Measurements from ENCODE around the gene NUP214. TPM values are rescaled to one million over a fixed set of nuclear protein-coding genes. Genes with fewer than 3 reads are reported as not detected.

NUP214 gene
- total RNA-seq = 10 to 100 TPM; 17.4 to 45.4 (median 31.1) TPM

DNA sequence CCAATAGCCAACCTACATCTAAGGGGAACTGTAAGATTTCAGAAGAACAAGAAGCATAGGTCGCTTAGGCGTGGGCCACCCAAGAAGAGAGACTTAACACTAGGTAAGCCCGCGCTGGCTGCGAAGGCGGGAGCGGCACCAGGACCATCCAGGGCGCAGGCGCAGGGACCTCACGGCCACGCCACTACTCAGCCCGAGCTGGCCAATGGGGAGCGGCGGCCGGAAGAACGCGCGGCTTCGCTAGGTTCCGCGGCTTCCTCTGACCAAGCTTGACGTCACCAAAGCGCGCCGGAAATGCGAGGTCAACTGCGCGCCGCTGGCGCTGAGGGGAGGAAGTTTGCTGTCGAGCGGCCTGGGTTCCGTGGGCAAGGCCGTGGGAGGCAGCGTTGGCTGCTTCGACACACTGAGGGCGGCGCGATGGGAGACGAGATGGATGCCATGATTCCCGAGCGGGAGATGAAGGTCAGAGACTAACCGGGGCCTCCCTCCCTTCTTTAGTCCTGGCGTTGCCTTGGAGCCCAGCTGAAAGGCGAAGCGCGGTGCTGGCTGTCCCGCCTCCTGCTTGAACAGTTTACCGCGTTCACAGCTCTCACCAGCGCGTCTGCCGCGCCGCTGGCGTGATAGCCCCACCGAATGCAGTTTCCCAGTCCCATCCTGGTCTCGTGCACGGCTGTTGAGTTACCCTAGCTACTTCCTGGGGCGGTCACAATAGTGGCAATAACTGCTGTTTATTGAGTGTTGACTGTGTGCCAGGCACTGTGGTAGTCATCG is at the start of gene NUP214:
NUP214 (plus strand) TSS at position 299 of the 771 bp plus-strand sequence; CDS start at position 418, 119 bp downstream.
- TF ChIP-seq, protein P1, sequence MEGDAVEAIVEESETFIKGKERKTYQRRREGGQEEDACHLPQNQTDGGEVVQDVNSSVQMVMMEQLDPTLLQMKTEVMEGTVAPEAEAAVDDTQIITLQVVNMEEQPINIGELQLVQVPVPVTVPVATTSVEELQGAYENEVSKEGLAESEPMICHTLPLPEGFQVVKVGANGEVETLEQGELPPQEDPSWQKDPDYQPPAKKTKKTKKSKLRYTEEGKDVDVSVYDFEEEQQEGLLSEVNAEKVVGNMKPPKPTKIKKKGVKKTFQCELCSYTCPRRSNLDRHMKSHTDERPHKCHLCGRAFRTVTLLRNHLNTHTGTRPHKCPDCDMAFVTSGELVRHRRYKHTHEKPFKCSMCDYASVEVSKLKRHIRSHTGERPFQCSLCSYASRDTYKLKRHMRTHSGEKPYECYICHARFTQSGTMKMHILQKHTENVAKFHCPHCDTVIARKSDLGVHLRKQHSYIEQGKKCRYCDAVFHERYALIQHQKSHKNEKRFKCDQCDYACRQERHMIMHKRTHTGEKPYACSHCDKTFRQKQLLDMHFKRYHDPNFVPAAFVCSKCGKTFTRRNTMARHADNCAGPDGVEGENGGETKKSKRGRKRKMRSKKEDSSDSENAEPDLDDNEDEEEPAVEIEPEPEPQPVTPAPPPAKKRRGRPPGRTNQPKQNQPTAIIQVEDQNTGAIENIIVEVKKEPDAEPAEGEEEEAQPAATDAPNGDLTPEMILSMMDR (IDR thresholded peaks at IDR 0.05) = peak in 1 of 6 experiments; percentile 26
- peak in 3 of 4 donors; percentile 81 to 91 (median 83) for TF ChIP-seq POLR2A (IDR thresholded peaks at IDR 0.05)
- intact Hi-C loops (cut with DNase I) = no loop called here
- 3% methylated on average over 23 of the region's 61 CpGs; no CpG with 5 or more reads in 1 of the 2 donors for WGBS, 2 donors
- peak; percentile 93 for DNase-seq
- Histone ChIP-seq H3K36me3 (peaks cover 0 to 44% (median 26%) of the 10 kb centered on the region in 3 donors), H3K27me3 (no peaks in the 10 kb centered on the region), H3K4me3 (peak within 1 kb of the TSS; percentile 89 to 93 (median 92)), H3K4me1 (peaks cover 13 to 23% (median 15%) of the 10 kb centered on the region in 3 donors), H3K9me3 (no peaks in the 10 kb centered on the region), H3K27ac (peak within 1 kb of the TSS; percentile 89 to 92 (median 90))

GRCh38 chr9:131076347-131077195 is 48.8 kb upstream of the NUP214 start:
- Histone ChIP-seq H3K9me3 (no peaks in the 10 kb centered on the region), H3K36me3 (no peaks in the 10 kb centered on the region), H3K4me1 (no peaks in the 10 kb centered on the region), H3K4me3 (no peak overlapping the region), H3K27ac (no peak overlapping the region), H3K27me3 (no peaks in the 10 kb centered on the region)
- intact Hi-C loops (cut with DNase I) = no loop called here
- WGBS, 2 donors = 77 to 78% methylated on average over 6 to 10 of the region's 15 CpGs
- no peak for DNase-seq
- TF ChIP-seq, protein P1 (IDR thresholded peaks at IDR 0.05) = no peak
- no peak for TF ChIP-seq POLR2A (IDR thresholded peaks at IDR 0.05)

DNA sequence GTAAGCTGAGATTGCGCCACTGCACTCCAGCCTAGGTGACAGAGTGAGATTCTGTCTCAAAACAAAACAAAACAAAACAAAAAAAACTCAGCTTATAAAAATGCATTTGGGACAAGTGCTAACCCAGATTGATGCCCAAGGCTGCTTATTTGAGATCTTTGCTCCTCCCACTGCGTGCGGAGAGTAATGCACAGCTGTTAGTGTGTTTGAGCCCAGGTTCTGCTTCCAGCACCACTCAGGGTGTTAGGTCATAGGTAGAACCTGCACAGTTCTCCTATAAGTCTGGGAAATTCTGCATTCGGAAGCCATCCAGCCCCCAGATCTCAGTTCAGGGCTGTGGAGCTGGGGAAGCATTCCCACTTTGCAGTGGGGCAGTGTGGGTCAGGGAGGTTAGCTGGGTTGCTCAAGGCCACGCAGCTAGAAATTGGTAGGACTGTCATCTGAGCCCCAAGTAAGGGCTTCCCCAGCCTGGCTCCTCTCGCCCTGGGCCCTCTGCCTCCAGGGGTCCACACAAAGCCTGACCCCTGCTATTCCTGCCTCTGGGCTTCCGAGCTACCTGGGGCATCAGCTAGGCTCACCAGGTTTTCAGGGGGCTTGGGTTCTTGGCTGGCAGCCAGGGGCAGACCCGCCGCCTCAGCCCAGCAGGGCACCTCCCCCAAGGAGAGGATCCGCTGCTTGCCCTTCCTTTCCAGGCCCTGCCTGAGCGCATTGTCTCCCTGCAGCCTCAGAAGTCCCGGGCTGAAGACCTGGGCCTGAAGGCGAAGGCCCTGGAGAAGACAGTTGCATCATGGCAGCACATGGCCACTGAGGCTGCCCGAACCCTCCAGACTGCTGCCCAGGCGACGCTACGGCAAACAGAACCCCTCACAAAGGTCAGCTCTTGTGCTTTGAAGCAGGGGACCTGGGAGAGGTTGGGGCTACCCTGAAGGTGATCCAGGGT is 46.7 kb upstream of the NUP214 start:
- WGBS, 2 donors = 82 to 86% methylated on average over 8 to 10 of the region's 17 CpGs
- no peak for DNase-seq
- Histone ChIP-seq H3K4me1 (no peaks in the 10 kb centered on the region), H3K9me3 (no peaks in the 10 kb centered on the region), H3K27me3 (peaks cover 0 to 3% (median 0%) of the 10 kb centered on the region in 4 donors), H3K4me3 (no peak overlapping the region), H3K36me3 (no peaks in the 10 kb centered on the region), H3K27ac (no peak overlapping the region)
- TF ChIP-seq, protein P1 (IDR thresholded peaks at IDR 0.05) = no peak
- no peak for TF ChIP-seq POLR2A (IDR thresholded peaks at IDR 0.05)
- intact Hi-C loops (cut with DNase I) = no loop called here

DNA sequence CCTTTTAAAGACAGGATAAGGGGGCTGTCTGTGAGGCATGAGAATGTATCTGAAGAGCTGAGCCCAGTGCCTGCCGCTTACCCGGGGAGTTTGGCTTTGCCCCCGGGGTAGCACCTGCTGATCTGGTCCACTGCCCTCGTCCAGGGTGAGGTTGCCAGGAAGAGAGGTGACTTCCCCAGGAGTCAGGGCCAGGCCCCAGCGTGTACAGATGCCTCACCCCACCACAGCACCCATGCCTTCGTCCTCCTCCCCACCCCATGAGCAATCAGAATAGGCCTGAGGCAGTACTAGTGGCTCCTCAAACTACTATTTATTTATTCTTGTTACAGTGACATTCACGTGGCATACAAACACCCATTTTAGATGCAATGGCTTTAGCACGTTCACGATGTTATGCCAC is 44.8 kb upstream of the NUP214 start:
- Histone ChIP-seq H3K27me3 (peaks cover 0 to 7% (median 0%) of the 10 kb centered on the region in 4 donors), H3K9me3 (no peaks in the 10 kb centered on the region), H3K36me3 (no peaks in the 10 kb centered on the region), H3K4me1 (no peaks in the 10 kb centered on the region), H3K27ac (no peak overlapping the region), H3K4me3 (no peak overlapping the region)
- 36 to 48% methylated on average over 7 to 8 of the region's 9 CpGs for WGBS, 2 donors
- intact Hi-C loops (cut with DNase I) = no loop called here
- no peak for TF ChIP-seq POLR2A (IDR thresholded peaks at IDR 0.05)
- TF ChIP-seq, protein P1 (IDR thresholded peaks at IDR 0.05) = no peak
- DNase-seq = no peak
